ENCODE data around the gene SKIC8.

DNA sequence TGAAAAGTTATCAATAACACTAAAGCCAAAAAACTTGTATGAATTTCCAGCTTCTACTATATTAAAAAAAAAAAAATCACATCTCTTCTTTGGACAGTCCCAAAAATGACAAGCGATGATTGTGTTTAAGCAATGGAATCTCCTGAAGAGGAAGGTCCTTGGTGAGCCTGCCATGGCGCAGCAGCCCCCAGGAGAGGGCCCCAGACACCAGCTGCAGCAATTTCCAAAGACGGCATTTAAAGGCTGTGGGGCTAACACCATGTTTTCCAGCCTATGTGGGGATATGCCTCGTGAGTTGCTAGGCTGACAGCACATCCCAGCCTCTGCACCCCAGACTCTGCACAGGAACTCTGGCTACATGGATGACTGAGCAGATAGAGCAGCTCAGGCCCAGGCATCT, 14.7 kb downstream of the SKIC8 start:
- TF ChIP-seq, protein P1, sequence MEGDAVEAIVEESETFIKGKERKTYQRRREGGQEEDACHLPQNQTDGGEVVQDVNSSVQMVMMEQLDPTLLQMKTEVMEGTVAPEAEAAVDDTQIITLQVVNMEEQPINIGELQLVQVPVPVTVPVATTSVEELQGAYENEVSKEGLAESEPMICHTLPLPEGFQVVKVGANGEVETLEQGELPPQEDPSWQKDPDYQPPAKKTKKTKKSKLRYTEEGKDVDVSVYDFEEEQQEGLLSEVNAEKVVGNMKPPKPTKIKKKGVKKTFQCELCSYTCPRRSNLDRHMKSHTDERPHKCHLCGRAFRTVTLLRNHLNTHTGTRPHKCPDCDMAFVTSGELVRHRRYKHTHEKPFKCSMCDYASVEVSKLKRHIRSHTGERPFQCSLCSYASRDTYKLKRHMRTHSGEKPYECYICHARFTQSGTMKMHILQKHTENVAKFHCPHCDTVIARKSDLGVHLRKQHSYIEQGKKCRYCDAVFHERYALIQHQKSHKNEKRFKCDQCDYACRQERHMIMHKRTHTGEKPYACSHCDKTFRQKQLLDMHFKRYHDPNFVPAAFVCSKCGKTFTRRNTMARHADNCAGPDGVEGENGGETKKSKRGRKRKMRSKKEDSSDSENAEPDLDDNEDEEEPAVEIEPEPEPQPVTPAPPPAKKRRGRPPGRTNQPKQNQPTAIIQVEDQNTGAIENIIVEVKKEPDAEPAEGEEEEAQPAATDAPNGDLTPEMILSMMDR (conservative IDR thresholded peaks at IDR 0.05; ENCODE audit: low read length) = peak; percentile 59
- no peak for TF ChIP-seq EZH2phosphoT487 (IDR thresholded peaks at IDR 0.05; ENCODE audit: borderline replicate concordance, low read depth, low read length)

Data from OCI-LY7 (cell line).